HPDE6-E6E7 (cell line): ENCODE data around the gene PDZD7.
A peak's percentile ranks its signal among the peaks of the same experiment; 100 is the strongest.

Experiments used
- DNase-seq: peaks from one replicate; pipeline ENCODE4 v3.0.0; 2011; ENCODE audit warnings: missing footprints; ENCODE audit errors: extremely low spot score

PDZD7 gene

GRCh38 chr10:101018600-101019439 is 12.1 kb downstream of the PDZD7 start:
- DNase-seq: peak; percentile 80

DNA sequence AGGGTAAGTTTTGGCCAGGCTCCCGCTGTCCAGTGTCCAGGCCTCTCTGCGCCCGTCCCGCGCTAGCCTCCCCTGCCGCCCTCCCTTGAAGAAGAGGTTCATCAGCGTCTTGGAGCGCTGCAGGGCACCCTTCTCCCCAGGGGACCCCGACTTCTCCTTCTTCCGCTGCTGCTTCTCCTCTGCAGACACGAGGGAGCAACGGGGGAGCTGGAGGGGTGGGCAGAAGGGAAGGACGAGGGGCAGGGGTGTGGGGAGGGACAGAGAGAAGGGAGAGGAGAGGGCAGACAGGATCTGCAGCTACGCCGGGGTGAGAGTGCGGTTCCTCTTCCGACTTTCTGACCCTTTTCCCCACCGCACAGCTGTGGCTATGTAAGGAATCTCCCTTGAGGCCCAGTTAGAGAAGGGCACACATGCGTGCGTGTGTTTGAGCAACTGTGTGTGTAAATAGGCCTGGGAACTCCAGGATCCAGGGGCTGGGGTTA is 12.8 kb downstream of the PDZD7 start:
- no peak for DNase-seq

DNA sequence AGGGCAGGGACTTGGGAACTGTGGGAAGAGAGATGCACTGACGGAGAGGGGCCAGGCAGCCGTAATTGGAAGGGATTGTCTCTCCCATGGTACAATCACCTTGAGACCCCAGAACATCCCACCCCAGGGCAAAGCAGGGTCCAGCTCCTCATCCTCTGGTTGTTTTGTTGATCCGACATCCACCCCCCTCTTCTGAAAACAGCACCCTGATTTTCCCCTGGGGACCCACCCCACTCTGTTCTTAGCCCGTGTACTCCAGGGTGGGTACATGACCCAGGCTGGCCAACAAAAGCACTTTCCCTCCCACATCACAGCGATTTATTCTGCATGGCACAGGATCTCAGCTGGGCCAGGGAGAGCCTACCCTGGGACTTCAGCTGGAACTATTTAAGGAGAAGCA is 14.1 kb downstream of the PDZD7 start:
- DNase-seq: no peak

- DNase-seq: no peak
Observed at GRCh38 chr10:101015582-101015973, 15.4 kb downstream of the PDZD7 start.

DNA sequence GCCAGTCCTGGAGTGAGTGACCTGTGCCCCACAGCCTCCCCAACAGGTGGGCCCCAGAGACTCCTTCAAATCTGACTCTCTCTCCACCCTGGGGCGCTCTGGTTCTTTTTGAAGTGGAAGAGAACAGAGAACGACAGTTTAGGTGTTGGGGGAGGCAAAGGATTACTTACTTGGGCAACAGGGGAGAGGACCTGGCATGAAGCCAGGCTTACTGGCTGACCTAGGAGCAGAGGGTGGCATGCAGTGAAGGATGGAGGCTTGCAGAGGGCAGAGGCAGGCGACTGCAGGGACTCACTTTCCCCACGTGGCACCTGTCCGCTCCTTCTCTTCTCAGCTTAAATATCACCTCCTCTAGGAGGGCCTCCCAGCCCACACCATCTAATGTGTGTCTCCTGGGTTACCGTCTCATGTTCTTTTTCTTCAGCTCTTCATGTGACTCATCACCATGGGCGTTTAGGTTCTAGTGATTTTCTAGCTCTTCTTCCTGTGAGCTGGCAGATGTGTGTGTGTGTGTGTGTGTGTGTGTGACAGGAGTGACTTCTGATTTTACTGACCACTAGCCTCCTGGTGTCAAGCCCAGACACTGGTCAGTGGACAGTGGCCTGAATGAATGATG is 15.9 kb downstream of the PDZD7 start:
- peak; percentile 84 for DNase-seq

DNA sequence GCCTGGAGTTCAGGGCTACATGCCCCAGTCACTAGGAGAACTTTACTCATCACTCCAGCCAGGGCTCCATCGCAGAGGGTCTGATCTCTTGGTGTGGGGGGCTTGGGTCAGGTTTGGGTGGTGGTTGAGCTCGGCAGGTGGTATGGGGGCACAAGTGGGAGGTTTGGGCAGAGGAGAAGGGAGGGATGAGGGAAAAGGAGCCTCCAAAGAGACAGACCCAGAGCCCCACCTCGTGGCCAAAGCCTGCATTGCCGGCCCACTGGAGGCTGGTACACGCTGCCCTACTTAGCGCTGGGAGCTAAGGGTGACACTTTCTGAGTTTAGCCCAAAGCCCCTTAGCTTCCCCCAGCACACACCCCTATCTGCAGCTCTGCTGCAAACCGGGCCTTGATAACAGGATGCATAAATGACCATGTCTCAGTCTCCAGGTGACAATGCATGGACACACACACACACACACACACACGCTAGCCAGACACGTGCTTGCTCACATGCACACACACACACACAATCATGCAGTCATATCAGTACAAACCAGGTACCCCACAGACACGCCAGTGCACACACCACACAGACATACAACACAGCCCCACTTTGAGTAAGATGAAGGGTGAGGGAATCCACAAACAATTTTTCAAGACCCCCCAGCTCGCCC is 16.6 kb downstream of the PDZD7 start:
- DNase-seq: peak; percentile 54

DNA sequence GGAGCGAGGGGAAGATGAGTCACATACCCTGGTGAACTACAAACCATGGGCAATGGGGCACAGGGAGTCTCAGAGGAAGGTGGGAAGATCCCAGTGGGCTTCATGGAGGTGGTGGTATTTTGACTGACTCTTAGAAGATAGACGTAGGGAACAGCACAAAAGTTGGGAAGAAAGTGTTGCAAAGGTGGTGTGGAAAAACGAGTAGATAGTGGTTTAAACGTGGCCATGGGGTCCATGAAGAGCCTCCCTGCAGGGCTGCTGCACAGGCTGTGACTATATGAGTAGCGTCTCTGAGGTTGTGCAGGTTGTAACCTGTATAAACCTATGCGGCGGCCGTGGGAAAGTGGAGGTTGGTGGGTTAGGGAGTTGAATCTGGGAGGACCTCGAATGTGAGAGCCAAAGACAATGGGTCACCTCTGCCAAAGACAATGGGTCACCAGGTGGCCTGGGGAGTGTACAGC is 17.5 kb downstream of the PDZD7 start:
- peak; percentile 33 for DNase-seq

DNA sequence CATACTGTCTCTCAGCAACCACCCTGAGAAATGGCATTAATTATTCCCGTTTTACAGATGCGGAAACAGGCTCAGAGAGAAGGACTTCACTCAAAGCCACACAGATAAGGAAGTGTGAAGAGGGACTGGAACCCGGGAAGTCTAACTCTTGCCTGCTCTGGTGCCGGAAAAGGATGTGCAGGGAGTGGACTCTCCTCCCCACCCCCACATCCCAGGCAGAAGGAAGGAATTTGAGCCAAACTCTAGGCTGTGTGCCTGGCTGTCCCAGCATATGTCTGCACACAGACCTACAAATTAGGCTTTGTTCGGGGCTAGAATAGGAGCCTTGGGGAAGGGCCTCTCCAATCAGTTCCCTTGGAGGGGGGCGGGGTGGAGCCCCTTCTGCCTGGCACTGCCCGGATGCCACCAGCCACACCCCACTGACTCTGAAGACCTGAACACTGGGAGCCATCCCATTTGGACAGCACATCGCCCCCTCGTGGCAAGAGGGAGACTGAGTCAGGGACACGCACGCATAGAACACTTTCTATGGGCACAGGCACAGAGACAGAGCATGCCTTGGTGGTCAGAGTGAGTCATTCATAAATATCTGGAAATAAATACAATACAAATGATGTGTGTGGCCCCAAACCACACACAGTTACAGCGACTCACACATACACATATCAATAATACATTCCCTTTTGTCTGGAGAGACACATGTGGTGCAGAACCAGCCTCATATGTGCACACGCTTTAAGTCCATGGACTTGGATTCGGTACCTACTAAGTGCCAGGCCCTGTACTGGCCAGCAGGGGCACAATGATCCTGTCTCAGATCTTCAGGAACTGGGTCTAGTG is 18.2 kb downstream of the PDZD7 start:
- peak; percentile 86 for DNase-seq

- DNase-seq: no peak
Observed at GRCh38 chr10:101011517-101012423, 19.2 kb downstream of the PDZD7 start.

GRCh38 chr10:101010329-101010728 is 20.6 kb downstream of the PDZD7 start:
- no peak for DNase-seq

- no peak for DNase-seq
Observed at GRCh38 chr10:101008823-101009423, 22.0 kb downstream of the PDZD7 start.

DNA sequence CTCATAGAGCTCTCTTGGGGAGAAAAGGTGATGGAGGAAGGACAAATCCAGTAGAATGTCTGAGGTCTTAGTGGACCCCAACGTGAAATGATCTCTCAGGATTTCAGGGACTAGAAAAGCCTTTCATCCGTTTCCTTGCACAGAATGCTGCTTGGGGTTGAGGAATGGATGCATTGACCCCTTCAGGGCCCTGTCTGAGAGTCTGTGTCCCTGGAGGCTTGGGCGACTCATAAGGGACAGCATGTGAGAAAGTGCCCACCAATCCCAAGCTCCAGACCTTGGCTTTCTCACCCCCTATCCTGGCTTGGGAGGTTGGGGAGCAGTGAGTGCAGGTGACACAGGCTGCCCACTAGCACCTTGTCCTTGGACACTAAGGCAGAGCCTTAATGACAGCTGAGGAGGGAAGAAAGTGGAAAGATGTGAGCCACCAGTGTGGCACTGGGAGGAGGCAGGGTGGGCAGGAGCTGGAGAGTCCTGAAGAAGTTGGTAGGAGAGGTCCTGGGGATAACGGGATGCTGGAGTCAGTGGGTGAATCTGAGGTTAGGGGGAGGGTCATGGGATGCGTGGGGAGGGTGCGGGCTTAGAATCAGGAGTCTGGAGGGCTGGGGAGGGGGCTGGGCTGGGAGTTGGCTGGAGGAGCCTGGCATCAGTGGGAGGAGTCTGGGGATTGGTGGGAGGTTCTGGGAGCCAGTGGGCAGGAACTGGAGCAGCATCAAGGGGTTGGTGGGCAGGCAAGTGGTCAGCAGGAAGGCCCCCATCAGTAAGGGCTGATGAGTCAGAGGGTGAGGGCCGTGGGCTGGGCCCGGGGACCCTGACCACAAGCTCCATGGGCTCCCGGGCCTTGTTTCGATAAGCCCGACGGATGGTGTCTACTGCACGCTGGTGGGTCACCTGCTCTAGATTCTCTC is 22.8 kb downstream of the PDZD7 start:
- no peak for DNase-seq

- no peak for DNase-seq
Observed at GRCh38 chr10:101007099-101007711, 23.7 kb downstream of the PDZD7 start.

DNA sequence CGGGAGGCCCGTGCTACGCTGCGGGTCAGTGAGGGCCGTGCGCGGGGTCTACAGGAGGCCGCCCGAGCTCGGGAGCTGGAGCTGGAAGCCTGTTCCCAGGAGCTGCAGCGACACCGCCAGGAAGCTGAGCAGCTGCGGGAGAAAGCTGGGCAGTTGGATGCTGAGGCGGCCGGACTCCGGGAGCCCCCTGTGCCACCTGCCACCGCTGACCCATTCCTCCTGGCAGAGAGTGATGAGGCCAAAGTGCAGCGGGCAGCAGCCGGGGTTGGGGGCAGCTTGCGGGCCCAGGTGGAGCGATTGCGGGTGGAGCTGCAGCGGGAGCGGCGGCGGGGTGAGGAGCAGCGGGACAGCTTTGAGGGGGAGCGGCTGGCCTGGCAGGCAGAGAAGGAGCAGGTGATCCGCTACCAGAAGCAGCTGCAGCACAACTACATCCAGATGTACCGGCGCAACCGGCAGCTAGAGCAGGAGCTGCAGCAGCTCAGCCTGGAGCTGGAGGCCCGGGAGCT is 24.3 kb downstream of the PDZD7 start:
- DNase-seq: no peak

DNA sequence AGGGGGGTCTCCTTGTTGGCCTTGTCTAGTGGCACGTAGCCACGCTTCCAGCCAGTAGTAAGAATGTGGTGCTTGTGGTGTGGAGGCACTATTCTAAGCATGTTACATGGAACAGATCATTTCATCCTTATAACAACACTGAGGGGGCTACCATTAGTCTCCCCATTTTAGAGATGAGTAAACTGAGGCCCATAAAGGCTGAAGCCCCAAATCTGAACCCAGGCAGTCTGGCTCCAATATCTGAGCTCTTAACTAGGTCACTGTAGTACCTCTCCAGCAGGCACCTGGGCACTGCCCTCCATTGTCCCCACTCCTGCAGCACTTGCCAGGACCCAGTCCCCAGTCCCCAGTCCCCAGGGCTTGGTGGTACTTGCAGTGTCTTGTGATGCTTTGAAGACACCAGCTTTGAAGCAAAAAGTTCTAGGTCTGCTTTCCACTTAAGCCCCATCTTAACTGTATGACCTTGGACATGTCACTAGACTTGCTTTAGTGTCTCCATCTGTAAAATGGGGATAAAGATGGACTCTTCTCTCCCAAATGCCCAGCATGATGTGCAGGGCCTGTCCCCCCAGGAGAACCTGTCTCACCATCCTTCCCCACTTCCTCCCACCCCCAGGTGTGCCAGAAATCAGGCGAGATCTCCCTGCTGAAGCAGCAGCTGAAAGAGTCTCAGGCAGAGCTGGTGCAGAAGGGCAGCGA is 24.9 kb downstream of the PDZD7 start:
- DNase-seq: no peak

- no peak for DNase-seq
Observed at GRCh38 chr10:101005361-101005760, 25.6 kb downstream of the PDZD7 start.

GRCh38 chr10:101003639-101004206 is 27.2 kb downstream of the PDZD7 start:
- DNase-seq: no peak
